ENCODE data around the gene MYLK4.
A peak's percentile ranks its signal among the peaks of the same experiment; 100 is the strongest.

Gene MYLK4

GRCh38 chr6:2767657-2768524 is 17.2 kb upstream of the MYLK4 start:
- Histone ChIP-seq H3K36me3 (peaks cover 52% of the 10 kb centered on the region), H3K9me3 (ENCODE audit: severe bottlenecking) (no peaks in the 10 kb centered on the region), H3K4me3 (ENCODE audit: low read depth, low read length) (no peak overlapping the region), H3K27ac (no peak overlapping the region), H3K27me3 (ENCODE audit: insufficient read depth, low read depth, severe bottlenecking) (no peaks in the 10 kb centered on the region)
- TF ChIP-seq CTCF (IDR thresholded peaks at IDR 0.05; ENCODE audit: low read depth, low read length), result no peak
- DNase-seq, result no peak

- no peak for DNase-seq
- H3K36me3 ChIP-seq, result peaks cover 43% of the 10 kb centered on the region
- H3K27me3 ChIP-seq (ENCODE audit: insufficient read depth, low read depth, severe bottlenecking), result no peaks in the 10 kb centered on the region
- H3K9me3 ChIP-seq (ENCODE audit: severe bottlenecking), result no peaks in the 10 kb centered on the region
- TF ChIP-seq CTCF (IDR thresholded peaks at IDR 0.05; ENCODE audit: low read depth, low read length), result no peak
- peak overlapping the region; percentile 92 for H3K27ac ChIP-seq
- peak overlapping the region; percentile 82 for H3K4me3 ChIP-seq (ENCODE audit: low read depth, low read length)
Measured at GRCh38 chr6:2766767-2767656, 16.3 kb upstream of the MYLK4 start.

- no peak; the same call in 1 of the 2 replicates for TF ChIP-seq CTCF (IDR thresholded peaks at IDR 0.05; ENCODE audit: low read depth, low read length)
- Histone ChIP-seq H3K4me3 (ENCODE audit: low read depth, low read length) (peak overlapping the region; percentile 82), H3K9me3 (ENCODE audit: severe bottlenecking) (no peaks in the 10 kb centered on the region), H3K36me3 (peaks cover 34% of the 10 kb centered on the region), H3K27ac (peak overlapping the region; percentile 92), H3K27me3 (ENCODE audit: insufficient read depth, low read depth, severe bottlenecking) (no peaks in the 10 kb centered on the region)
- DNase-seq, result peak; percentile 81
Measured at GRCh38 chr6:2765896-2766766, 15.4 kb upstream of the MYLK4 start.

- peak; percentile 89 for TF ChIP-seq CTCF (IDR thresholded peaks at IDR 0.05; ENCODE audit: low read depth, low read length)
Measured at GRCh38 chr6:2765166-2765895, 14.6 kb upstream of the MYLK4 start, which contains the start of gene WRNIP1. WRNIP1 (plus strand) TSS chr6:2765393; CDS start chr6:2765623, 230 bp downstream.

More at GRCh38 chr6:2765166-2765895, 14.6 kb upstream of the MYLK4 start, which contains the start of gene WRNIP1:
- peak within 1 kb of the TSS; percentile 93 for H3K27ac ChIP-seq
- no peaks in the 10 kb centered on the region for H3K27me3 ChIP-seq (ENCODE audit: insufficient read depth, low read depth, severe bottlenecking)
- H3K36me3 ChIP-seq, result peaks cover 26% of the 10 kb centered on the region
- H3K4me3 ChIP-seq (ENCODE audit: low read depth, low read length), result peak within 1 kb of the TSS; percentile 82
- H3K9me3 ChIP-seq (ENCODE audit: severe bottlenecking), result no peaks in the 10 kb centered on the region
- peak; percentile 100 for DNase-seq
